Nephron progenitor cell (in vitro differentiated cells): Measurements from ENCODE around the gene CAP2.
A peak's percentile ranks its signal among the peaks of the same experiment; 100 is the strongest.

ENCODE experiments used
- DNase-seq: peaks from one replicate; pipeline ENCODE4 v3.0.0; 2021
- H3K27ac Mint-ChIP-seq: 2 replicates; pipeline ENCODE4 v1.8.0; 2021; ENCODE audit warnings: mild to moderate bottlenecking, moderate library complexity, mixed read lengths
- H3K27me3 Mint-ChIP-seq: 2 replicates; pipeline ENCODE4 v1.8.0; 2021; ENCODE audit warnings: mild to moderate bottlenecking, low read depth, mixed read lengths; ENCODE audit not compliant: poor library complexity
- H3K36me3 Mint-ChIP-seq: 2 replicates; pipeline ENCODE4 v1.8.0; 2021; ENCODE audit warnings: low read depth, mixed read lengths
- H3K4me1 Mint-ChIP-seq: 2 replicates; pipeline ENCODE4 v1.8.0; 2021; ENCODE audit warnings: mixed read lengths
- H3K4me3 Mint-ChIP-seq: 2 replicates; pipeline ENCODE4 v1.8.0; 2021; ENCODE audit warnings: mild to moderate bottlenecking, moderate library complexity, mixed read lengths
- H3K9me3 Mint-ChIP-seq: 2 replicates; pipeline ENCODE4 v1.8.0; 2021; ENCODE audit warnings: mild to moderate bottlenecking, moderate library complexity, mixed read lengths
- CTCF ChIP-seq: fragments of 200-600 bp; sonication (generic); IDR thresholded peaks from 2 replicates; pipeline ENCODE4 v1.5.0; 2021; ENCODE audit warnings: antibody characterized with exemption

Gene CAP2

GRCh38 chr6:17450397-17450796 lies 57.0 kb downstream of the CAP2 start:
- peaks cover 18% of the 10 kb centered on the region for H3K4me1 Mint-ChIP-seq
- peaks cover 22% of the 10 kb centered on the region for H3K36me3 Mint-ChIP-seq
- TF ChIP-seq CTCF: no peak
- no peak for DNase-seq
- no peak overlapping the region for H3K4me3 Mint-ChIP-seq
- H3K27me3 Mint-ChIP-seq: peaks cover 3% of the 10 kb centered on the region
- H3K27ac Mint-ChIP-seq: no peak overlapping the region
- H3K9me3 Mint-ChIP-seq: peaks cover 4% of the 10 kb centered on the region

GRCh38 chr6:17450832-17451231 lies 57.4 kb downstream of the CAP2 start:
- DNase-seq: no peak
- peaks cover 18% of the 10 kb centered on the region for H3K4me1 Mint-ChIP-seq
- H3K4me3 Mint-ChIP-seq: no peak overlapping the region
- peaks cover 25% of the 10 kb centered on the region for H3K36me3 Mint-ChIP-seq
- peaks cover 3% of the 10 kb centered on the region for H3K27me3 Mint-ChIP-seq
- no peak for TF ChIP-seq CTCF
- H3K27ac Mint-ChIP-seq: no peak overlapping the region
- peaks cover 7% of the 10 kb centered on the region for H3K9me3 Mint-ChIP-seq

- Mint-ChIP-seq H3K27ac (no peak overlapping the region), H3K4me3 (no peak overlapping the region), H3K9me3 (peaks cover 8% of the 10 kb centered on the region), H3K27me3 (peaks cover 6% of the 10 kb centered on the region), H3K36me3 (peaks cover 32% of the 10 kb centered on the region), H3K4me1 (peaks cover 18% of the 10 kb centered on the region)
- DNase-seq: no peak
- TF ChIP-seq CTCF: no peak
Measured at GRCh38 chr6:17452096-17452495, 58.7 kb downstream of the CAP2 start.

GRCh38 chr6:17454316-17455005 lies 61.1 kb downstream of the CAP2 start:
- H3K4me1 Mint-ChIP-seq: peaks cover 18% of the 10 kb centered on the region
- H3K9me3 Mint-ChIP-seq: peaks cover 8% of the 10 kb centered on the region
- DNase-seq: no peak
- no peak overlapping the region for H3K4me3 Mint-ChIP-seq
- H3K27me3 Mint-ChIP-seq: peaks cover 12% of the 10 kb centered on the region
- TF ChIP-seq CTCF: no peak
- peak overlapping the region; percentile 43 for H3K27ac Mint-ChIP-seq
- peaks cover 32% of the 10 kb centered on the region for H3K36me3 Mint-ChIP-seq

GRCh38 chr6:17455919-17456318 lies 62.5 kb downstream of the CAP2 start:
- no peak for DNase-seq
- peaks cover 12% of the 10 kb centered on the region for H3K27me3 Mint-ChIP-seq
- no peak for TF ChIP-seq CTCF
- peak overlapping the region; percentile 41 for H3K27ac Mint-ChIP-seq
- peaks cover 8% of the 10 kb centered on the region for H3K9me3 Mint-ChIP-seq
- peaks cover 12% of the 10 kb centered on the region for H3K4me1 Mint-ChIP-seq
- no peak overlapping the region for H3K4me3 Mint-ChIP-seq
- peaks cover 34% of the 10 kb centered on the region for H3K36me3 Mint-ChIP-seq

GRCh38 chr6:17456711-17457110 lies 63.3 kb downstream of the CAP2 start:
- no peak for DNase-seq
- Mint-ChIP-seq H3K4me1 (peaks cover 10% of the 10 kb centered on the region), H3K9me3 (peaks cover 8% of the 10 kb centered on the region), H3K27me3 (peaks cover 12% of the 10 kb centered on the region), H3K4me3 (no peak overlapping the region), H3K27ac (no peak overlapping the region), H3K36me3 (peaks cover 34% of the 10 kb centered on the region)
- TF ChIP-seq CTCF: no peak
